ENCODE measurements around the gene HOXB8. TPM values are rescaled to one million over a fixed set of nuclear protein-coding genes. Genes with fewer than 3 reads are reported as not detected.

Gene HOXB8
- total RNA-seq, 4 donors from 2014 or later: 1.4 TPM; not detected in 3

DNA sequence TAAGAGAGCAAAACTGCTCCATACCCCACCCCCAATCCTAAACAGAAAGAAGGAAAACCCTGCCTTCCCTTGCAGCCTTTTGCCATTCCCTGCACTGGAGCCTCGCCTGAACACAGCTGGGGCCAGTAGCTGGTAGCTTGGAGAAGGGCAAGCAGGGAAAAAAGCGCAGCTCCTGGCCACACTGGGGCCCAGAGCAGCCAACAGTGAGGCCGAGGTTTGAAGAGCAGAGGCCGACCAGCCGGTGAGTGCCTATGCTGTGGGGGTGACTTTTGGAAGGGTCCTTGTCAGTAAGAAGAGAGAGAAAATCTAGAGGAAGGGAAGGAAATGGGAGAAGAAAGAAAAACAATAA lies 14.3 kb upstream of the HOXB8 start:
- no peaks in the 10 kb centered on the region for H3K36me3 ChIP-seq
- peaks cover 80% of the 10 kb centered on the region for H3K27me3 ChIP-seq
- H3K9me3 ChIP-seq: no peaks in the 10 kb centered on the region
- no peak overlapping the region for H3K27ac ChIP-seq
- TF ChIP-seq POLR2A (IDR thresholded peaks at IDR 0.05): no peak
- TF ChIP-seq, protein P1, sequence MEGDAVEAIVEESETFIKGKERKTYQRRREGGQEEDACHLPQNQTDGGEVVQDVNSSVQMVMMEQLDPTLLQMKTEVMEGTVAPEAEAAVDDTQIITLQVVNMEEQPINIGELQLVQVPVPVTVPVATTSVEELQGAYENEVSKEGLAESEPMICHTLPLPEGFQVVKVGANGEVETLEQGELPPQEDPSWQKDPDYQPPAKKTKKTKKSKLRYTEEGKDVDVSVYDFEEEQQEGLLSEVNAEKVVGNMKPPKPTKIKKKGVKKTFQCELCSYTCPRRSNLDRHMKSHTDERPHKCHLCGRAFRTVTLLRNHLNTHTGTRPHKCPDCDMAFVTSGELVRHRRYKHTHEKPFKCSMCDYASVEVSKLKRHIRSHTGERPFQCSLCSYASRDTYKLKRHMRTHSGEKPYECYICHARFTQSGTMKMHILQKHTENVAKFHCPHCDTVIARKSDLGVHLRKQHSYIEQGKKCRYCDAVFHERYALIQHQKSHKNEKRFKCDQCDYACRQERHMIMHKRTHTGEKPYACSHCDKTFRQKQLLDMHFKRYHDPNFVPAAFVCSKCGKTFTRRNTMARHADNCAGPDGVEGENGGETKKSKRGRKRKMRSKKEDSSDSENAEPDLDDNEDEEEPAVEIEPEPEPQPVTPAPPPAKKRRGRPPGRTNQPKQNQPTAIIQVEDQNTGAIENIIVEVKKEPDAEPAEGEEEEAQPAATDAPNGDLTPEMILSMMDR (IDR thresholded peaks at IDR 0.05): no peak
- peaks cover 15 to 20% of the 10 kb centered on the region in 2 donors for H3K4me1 ChIP-seq
- intact Hi-C loops (cut with DNase I): no loop called here
- H3K4me3 ChIP-seq (replicated peaks in 1 of 3): no peak overlapping the region
- DNase-seq: no peak
- 15 to 20% methylated on average over 5 of the region's 5 CpGs for WGBS, 2 donors

DNA sequence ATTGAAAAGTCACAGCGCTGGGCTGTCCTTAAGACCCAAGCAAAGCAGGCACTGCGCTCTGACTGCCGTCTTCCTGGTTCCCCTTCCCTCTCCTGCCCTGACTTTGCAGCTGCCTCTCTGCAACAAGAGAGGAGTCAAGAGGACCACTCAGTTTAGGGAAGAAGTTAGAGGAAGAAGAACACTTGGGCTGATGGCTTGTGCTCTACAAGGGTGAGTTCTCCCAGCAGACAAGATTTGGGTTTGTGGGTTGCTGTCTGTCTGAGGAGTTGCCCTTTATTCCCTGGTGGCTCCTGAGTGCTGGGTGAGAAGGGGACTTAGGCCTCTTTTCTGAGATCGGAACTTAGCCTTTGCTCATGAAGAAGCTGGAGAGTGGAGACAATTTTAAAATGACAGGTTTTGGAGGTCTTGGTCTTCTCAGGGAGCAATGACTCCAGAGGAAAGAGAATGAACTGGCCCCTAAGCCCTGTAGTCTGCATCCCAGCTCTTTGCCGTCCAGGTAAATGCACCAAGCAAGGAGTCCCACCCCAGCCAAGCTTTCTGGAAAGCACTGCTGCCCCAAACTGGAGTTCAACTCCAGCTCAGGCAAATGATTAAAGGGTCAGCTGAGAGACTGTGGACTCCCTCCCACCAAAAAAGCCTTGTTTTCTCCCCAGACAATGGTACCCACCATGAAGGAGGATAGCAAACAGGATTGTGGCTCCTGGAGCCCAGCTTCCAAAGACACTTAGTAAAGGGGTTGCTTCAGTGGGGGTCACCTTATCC lies 13.7 kb upstream of the HOXB8 start:
- H3K4me1 ChIP-seq: peaks cover 14 to 20% of the 10 kb centered on the region in 2 donors
- no peak for TF ChIP-seq POLR2A (IDR thresholded peaks at IDR 0.05)
- TF ChIP-seq, protein P1 (IDR thresholded peaks at IDR 0.05): no peak
- DNase-seq: no peak
- H3K36me3 ChIP-seq: no peaks in the 10 kb centered on the region
- no peaks in the 10 kb centered on the region for H3K9me3 ChIP-seq
- intact Hi-C loops (cut with DNase I): no loop called here
- H3K27me3 ChIP-seq: peaks cover 77% of the 10 kb centered on the region
- WGBS, 2 donors: 10 to 23% methylated on average over 5 of the region's 5 CpGs
- H3K4me3 ChIP-seq (replicated peaks in 1 of 3): no peak overlapping the region
- no peak overlapping the region for H3K27ac ChIP-seq

DNA sequence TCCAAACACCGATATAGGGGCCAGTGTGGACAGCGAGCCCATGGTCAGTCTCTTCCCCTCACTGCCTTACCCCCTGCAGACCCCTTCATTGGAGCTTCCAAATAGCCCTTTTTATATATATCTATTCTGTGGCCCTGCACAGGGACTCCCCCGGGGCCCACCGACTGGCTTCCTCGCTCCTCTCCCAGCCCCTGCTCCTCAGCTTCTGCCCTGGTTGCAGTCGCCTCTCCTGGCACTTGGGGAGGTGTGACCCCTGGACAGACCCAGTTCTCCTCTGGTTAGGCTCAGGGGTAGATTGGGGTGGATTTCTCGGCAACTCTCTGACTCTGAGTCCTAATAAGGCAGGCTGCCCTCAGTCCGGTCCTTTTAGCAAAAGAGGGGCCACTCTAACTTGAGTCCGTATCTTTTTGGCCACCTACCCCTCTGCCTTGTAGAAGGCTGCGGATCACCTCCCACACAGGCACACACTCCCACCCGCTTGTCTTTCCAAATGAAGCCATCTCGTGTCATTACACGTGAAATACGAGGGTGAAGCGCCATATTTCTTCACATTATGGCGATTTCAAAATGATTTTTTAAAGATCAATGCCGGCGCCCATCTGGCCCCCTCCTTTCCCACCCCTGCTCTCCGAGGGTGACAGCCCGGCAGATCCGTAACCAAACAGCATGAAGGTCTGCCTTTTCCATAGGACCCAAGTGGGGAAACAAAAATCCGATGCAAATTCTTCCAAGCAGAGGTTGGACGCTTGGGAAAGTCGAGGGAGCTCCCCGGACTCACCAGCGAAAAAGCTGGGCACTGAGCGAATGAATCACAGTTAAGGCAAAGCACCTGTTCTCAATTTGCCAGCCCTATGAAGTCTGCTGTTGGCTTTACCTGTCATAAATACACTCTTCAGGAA lies 12.8 kb upstream of the HOXB8 start:
- no peak overlapping the region for H3K27ac ChIP-seq
- H3K9me3 ChIP-seq: no peaks in the 10 kb centered on the region
- intact Hi-C loops (cut with DNase I): no loop called here
- no peaks in the 10 kb centered on the region for H3K36me3 ChIP-seq
- peaks cover 72% of the 10 kb centered on the region for H3K27me3 ChIP-seq
- no peak for DNase-seq
- H3K4me1 ChIP-seq: peaks cover 10 to 20% of the 10 kb centered on the region in 2 donors
- H3K4me3 ChIP-seq (replicated peaks in 1 of 3): no peak overlapping the region
- 15 to 20% methylated on average over 27 of the region's 27 CpGs for WGBS, 2 donors
- TF ChIP-seq, protein P1 (IDR thresholded peaks at IDR 0.05): no peak
- TF ChIP-seq POLR2A (IDR thresholded peaks at IDR 0.05): no peak

DNA sequence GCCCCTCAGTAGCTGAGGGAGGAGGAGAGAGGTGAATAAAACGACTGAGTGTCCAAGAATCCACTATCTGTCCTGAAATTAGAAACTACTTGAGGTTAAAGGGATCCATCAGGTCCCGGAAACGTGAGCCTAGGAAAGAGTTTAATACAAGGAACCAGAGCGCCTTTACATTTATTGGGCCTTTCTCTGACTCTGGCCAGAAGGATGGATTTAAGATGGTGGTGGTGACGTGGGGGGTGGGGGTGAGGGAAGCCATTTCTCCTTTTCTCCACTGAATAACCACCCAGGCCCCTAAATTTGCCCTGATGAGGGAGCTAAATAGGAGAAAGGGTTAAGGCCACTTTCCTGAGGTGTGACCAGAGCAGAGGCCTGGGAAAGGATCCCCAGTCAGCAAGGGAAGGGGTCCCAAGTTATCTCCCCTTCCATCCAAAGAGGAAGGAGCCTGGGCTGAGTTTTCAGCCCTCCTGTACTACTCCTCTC lies 12.1 kb upstream of the HOXB8 start:
- H3K9me3 ChIP-seq: no peaks in the 10 kb centered on the region
- WGBS, 2 donors: 11 to 21% methylated on average over 5 of the region's 5 CpGs
- no peak overlapping the region for H3K4me3 ChIP-seq (replicated peaks in 1 of 3)
- H3K36me3 ChIP-seq: no peaks in the 10 kb centered on the region
- peaks cover 71% of the 10 kb centered on the region for H3K27me3 ChIP-seq
- TF ChIP-seq, protein P1 (IDR thresholded peaks at IDR 0.05): no peak
- TF ChIP-seq POLR2A (IDR thresholded peaks at IDR 0.05): no peak
- H3K27ac ChIP-seq: no peak overlapping the region
- DNase-seq: no peak
- intact Hi-C loops (cut with DNase I): no loop called here
- H3K4me1 ChIP-seq: peaks cover 10 to 20% of the 10 kb centered on the region in 2 donors
